Measurements from ENCODE around the gene RFX7.
"Not testable (repeated sequence)": the region's sequence is repeated elsewhere in the genome, so short reads cannot be mapped to it uniquely, and the experiment has no call there.

The RFX7 gene

GRCh38 chr15:56243163-56244037, at the start of gene RFX7:
TSS of gene RFX7 (minus strand) at chr15:56243879. CDS start at chr15:56243285, 594 bp downstream.
- DNase-seq (ENCODE audit: low read depth) = peak; percentile 42

DNA sequence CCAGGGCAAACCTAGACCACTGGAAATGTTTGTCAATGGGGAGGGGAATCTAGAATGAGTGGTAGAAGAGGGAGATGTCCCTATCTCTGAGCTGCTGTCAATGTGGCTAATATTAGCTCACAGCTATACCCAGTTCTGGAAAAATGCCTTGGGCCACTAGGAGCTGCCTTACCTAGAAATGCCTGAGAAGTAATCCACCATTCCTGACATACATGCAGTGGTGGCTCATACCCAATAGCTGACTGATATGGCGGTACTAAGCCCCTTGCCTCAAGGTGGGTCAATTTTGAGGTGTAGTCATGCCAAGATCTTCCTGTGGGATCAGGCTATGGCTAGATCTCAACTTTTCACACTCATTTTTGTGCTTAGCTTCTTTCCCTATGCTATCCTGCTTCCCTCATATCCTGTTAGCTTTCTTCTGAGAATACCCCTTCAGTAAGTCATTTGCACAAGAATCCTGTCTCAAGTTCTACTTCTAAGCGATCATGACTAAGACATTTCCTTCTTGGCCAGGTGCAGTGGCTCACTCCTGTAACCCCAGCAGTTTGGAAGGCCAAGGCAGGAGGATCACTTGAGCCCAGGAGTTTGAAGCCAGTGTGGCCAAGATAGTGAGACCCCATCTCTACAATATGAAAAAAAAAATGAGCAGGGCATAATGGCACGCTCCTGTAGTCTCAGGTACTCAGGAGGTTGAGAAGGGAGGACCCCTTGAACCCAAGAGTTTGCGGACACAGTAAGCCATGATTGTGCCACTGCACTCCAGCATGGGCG, 49.1 kb upstream of the RFX7 start:
- DNase-seq (ENCODE audit: low read depth) = no peak

GRCh38 chr15:56291741-56292140, 48.1 kb upstream of the RFX7 start:
- no peak for DNase-seq (ENCODE audit: low read depth)

- no peak for DNase-seq (ENCODE audit: low read depth)
Observed at GRCh38 chr15:56286213-56286612, 42.5 kb upstream of the RFX7 start.

DNA sequence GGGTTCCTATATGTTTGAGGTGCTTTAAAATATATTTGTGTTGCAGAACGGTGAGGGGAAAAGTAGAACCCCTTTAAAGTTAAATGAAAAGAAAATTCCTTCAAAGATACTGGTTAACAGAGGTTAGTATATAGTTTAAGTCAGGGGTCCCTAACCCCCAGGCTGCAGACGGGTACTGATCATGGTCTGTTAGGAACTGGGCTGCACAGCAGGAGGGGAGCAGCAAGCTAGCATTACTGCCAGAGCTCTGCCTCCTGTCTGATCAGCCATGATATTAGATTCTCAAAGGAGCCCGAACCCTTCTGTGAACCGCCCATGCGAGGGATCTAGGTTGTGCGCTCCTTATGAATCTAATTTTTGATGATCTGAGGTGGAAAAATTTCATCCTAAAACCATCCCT, 37.5 kb upstream of the RFX7 start:
- DNase-seq (ENCODE audit: low read depth) = no peak

GRCh38 chr15:56273724-56274123, 30.0 kb upstream of the RFX7 start:
- no peak for DNase-seq (ENCODE audit: low read depth)

DNA sequence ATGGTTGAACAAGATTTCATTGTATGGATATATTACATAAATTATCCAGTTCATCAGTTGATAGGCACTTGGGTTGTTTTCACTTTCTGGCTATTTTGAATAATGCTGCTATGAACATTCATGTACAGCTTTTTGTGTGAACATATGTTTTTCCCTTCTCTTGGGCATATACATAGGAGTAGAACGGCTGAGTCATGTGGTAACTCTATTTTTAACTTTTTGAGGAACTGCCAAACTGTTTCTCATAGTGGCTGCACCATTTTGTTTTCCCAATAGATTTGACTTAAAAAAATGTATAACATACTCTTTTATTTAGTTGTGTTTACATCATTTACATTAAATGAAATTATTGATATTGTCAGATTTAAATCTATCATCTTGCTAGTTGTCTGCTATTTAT, 28.8 kb upstream of the RFX7 start:
- no peak for DNase-seq (ENCODE audit: low read depth)

DNA sequence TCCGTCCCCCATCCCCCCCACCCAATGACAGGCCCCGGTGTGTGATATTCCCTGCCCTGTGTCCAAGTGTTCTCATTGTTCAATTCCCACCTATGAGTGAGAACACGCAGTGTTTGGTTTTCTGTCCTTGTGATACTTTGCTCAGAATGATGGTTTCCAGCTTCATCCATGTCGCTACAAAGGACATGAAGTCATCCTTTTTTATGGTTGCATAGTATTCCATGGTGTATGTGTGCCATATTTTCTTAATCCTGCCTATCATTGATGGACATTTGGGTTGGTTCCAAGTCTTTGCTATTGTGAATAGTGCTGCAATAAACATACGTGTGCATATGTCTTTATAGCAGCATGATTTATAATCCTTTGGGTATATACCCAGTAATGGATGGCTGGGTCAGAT, 22.8 kb upstream of the RFX7 start:
- DNase-seq (ENCODE audit: low read depth) = not testable (repeated sequence)

- DNase-seq (ENCODE audit: low read depth) = no peak
Observed at GRCh38 chr15:56261854-56262509, 18.3 kb upstream of the RFX7 start.

GRCh38 chr15:56257306-56257705, 13.6 kb upstream of the RFX7 start:
- DNase-seq (ENCODE audit: low read depth) = not testable (repeated sequence)

DNA sequence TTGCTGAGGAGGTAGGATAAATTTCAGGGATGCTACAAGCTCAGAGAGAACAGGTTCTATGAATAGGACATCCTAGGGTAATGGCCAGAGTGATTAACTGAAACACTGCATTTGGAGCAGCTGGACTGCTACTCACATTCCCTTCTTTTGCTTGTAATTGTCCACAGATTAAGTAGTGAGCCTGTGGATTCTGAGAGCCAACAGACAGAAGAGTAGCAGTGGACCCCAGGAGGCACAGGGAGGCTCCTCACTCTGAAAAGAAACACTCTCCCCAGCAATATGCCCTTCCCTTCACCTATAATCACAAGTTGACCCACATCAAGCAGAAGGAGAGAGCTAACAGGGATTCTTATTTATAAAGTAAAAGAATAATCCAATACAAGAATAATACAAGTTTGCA, 10.6 kb upstream of the RFX7 start:
- no peak for DNase-seq (ENCODE audit: low read depth)

DNA sequence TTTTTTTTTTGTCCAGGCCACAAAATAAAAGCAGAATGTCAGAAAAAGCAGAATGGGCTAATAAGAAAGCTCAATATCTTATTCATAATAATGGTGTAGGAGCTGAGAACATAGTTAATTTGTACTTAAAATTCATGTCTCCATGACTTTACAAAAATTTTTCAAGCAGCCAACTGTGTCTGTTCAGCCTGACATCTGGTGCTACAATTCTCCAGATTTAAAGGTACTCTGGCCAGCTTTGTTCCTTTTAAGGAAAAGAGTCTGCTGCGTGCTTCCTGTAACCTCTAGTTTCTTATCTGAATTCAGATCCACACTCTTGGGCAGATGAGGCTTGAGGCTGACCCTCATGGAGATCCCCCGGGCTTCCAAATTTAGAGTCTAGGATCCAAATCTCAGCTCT, 8.7 kb upstream of the RFX7 start:
- DNase-seq (ENCODE audit: low read depth) = no peak

GRCh38 chr15:56251315-56252095, 7.8 kb upstream of the RFX7 start:
- DNase-seq (ENCODE audit: low read depth) = no peak

GRCh38 chr15:56250626-56251025, 6.9 kb upstream of the RFX7 start:
- DNase-seq (ENCODE audit: low read depth) = no peak

- DNase-seq (ENCODE audit: low read depth) = no peak
Observed at GRCh38 chr15:56249092-56249491, 5.4 kb upstream of the RFX7 start.

- no peak for DNase-seq (ENCODE audit: low read depth)
Observed at GRCh38 chr15:56248311-56248992, 4.8 kb upstream of the RFX7 start.

GRCh38 chr15:56247266-56247665, 3.6 kb upstream of the RFX7 start:
- DNase-seq (ENCODE audit: low read depth) = no peak

DNA sequence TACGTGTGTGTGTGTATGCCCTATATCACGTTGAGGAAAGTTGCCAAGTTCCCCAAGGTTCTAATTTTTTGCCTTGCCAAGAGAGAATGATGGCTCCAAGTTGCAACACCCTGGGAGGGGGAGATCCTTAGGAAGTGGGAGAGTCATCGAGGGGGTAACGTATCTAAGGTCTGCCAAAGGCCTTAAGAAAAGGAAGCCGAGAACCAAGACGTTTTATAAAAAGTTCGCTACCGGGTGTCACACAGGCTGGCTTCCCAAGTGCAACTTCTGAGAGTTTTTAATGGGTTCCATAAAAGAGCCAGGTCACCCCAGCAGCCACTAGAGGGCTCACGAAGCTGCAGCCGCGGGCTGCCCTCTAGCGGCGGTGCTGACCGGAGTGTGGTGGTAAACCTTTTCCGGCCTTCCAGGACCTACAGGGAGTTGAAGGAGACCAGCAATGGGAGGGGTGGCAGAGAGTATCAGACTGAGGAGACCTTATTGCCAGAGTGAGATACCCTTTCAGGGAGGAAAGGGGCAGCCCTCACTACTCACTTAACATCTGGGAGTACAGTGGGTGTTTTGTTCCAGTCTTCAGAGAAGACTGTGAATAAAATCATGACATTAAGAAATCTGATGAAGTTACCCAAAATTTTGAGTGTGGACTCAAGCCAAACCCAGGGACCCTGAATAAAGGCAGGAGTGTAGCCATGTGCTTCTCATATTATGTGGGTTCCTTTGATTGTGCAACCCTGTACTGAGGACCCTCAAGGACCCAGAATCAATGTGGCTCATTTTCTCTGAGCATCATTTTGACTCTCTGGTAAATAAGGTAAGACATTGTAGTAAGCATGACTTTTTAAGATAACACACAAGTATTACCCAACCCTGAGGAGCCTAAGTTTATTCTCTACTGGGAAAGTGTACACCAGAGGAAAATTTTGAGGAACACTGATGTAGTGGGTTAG, 2.5 kb upstream of the RFX7 start:
- DNase-seq (ENCODE audit: low read depth) = peak; percentile 74

DNA sequence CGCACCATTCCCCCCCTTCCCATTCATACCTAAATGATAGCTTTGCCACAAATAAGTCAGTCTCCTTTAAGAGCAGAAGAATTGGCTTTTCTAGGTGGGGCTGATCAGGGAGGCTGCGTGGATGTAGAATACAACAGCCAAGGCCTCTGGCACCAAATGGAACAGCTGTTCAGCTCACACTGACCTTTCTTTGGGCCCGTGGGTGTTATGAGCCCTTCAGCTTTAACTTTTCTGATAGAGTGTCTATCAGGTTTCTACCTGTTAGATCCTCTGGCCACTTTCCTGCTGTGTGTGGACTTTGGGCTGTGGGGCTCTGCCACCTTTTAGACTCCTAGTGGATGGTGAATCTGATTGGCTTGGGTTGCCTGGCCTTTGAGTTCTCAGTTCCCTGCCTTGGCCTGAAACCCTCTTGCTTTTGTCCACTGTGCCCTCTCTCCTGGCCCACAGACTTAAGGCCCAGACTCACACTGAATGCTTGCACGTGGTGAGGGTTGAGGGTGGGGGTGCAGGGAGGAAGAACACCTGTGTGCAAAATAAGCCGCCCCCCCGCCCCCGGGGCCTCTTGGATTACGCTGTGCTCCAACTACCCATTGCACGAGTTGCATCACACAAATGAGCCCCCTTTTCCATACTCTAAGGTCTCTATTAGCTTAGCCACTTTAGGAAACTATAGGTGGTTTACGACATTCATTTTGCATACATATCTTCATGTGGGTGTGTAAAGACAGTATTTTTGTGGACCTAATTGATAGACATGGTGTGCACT, 1.3 kb upstream of the RFX7 start:
- DNase-seq (ENCODE audit: low read depth) = no peak

Measured in GM04504 (cell line).